BE2C (cell line): ENCODE data around the gene PNMA1.

Source experiments
- DNase-seq: peaks from one replicate; pipeline ENCODE4 v3.0.0-alpha.2; 2020
- H3K27me3 ChIP-seq: fragments of 250-450 bp; sonication (Bioruptor Pico); 2 replicates; pipeline ENCODE4 v1.5.1; 2020; ENCODE audit warnings: mild to moderate bottlenecking
- H3K36me3 ChIP-seq: fragments of 250-450 bp; sonication (Bioruptor Pico); 2 replicates; pipeline ENCODE4 v1.5.1; 2020; ENCODE audit warnings: mild to moderate bottlenecking
- H3K4me1 ChIP-seq: fragments of 250-450 bp; sonication (Bioruptor Pico); 2 replicates; pipeline ENCODE4 v1.5.1; 2020
- H3K4me3 ChIP-seq: 2 replicates; pipeline ENCODE4 v1.5.1; 2011; ENCODE audit warnings: low read depth, low read length
- H3K9me3 ChIP-seq: fragments of 250-450 bp; sonication (Bioruptor Pico); 2 replicates; pipeline ENCODE4 v1.5.1; 2020
- CTCF ChIP-seq: IDR thresholded peaks from 2 replicates; pipeline ENCODE4 v1.5.1; 2012; ENCODE audit warnings: mild to moderate bottlenecking, low read depth, low read length

PNMA1 gene

DNA sequence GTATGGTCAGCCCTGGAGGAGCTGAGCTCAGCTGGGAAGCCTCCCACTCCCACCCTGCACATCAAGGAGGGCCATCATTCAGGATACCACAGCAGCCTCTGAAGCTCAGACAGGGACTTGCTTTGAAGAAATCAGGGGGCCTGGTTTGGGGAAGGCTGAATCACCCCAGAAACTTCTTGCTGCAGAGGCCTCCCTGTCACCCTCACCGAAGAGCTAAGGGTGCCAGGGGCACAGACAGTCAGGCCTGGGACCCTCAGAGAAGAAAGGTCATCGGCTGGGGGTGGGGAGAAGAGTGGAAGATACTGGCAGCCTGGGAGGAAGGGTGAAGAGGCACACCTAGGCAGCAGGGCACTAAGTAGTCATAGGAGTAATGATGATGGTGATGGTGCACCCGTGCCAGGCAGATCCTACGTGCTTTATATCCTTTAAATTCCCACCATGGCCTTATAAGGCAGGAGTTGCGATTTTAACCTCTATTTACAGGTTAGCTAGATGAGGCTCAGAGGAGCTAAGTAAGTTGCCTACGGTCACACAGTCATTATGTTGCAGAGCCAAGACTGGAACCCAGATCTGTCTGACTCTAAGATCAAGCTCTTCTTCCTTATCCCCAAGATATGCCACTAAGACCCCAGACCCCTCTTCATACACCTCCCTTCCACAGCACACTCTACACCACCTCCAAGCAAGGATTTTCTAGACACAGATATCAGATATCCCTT, 28.5 kb upstream of the PNMA1 start:
- Histone ChIP-seq H3K9me3 (no peaks in the 10 kb centered on the region), H3K36me3 (peaks cover 19% of the 10 kb centered on the region), H3K4me3 (no peak overlapping the region)

DNA sequence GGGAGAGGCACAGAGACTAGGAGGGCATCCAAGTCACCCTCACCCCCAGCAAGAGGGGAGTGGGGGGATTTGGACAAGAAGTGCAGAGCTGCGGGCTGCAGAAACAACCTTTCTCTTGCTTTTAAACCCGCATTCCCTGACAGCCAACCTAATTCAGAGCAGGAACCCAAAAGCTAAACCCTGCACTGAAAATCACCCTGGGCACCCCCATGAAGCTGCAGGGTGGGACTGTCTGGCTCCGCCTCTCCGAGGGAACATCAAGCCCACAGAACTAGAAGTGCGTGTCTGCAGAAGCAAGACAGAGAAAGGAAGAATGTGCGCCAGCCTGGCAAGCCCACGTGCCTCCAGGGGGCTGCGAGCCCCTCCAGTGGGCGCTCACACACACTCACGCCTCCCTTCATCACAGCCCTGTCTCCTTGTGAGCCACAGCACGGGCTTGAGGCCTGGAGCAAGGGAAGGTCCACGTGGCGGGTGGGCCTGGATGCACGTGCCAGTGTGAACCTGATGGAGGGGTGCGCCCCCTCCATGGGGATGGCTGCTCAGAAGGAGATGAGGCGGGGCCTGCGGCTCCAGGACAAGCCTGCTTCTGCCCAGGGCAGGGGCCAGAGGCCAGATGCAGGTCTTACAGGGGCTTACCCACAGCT, 27.8 kb upstream of the PNMA1 start:
- peaks cover 21% of the 10 kb centered on the region for H3K36me3 ChIP-seq
- no peaks in the 10 kb centered on the region for H3K9me3 ChIP-seq
- DNase-seq, result no peak
- peak overlapping the region; percentile 20 for H3K4me3 ChIP-seq
- no peak for TF ChIP-seq CTCF
- H3K27me3 ChIP-seq, result no peaks in the 10 kb centered on the region
- H3K4me1 ChIP-seq, result peaks cover 60% of the 10 kb centered on the region

More for the DNA sequence above, 28.5 kb upstream of the PNMA1 start:
- TF ChIP-seq CTCF, result no peak
- Histone ChIP-seq H3K4me1 (peaks cover 64% of the 10 kb centered on the region), H3K27me3 (no peaks in the 10 kb centered on the region)
- no peak for DNase-seq

GRCh38 chr14:73741386-73741875, 27.2 kb upstream of the PNMA1 start:
- no peaks in the 10 kb centered on the region for H3K9me3 ChIP-seq
- H3K4me1 ChIP-seq, result peaks cover 54% of the 10 kb centered on the region
- H3K36me3 ChIP-seq, result peaks cover 25% of the 10 kb centered on the region
- H3K4me3 ChIP-seq, result peak overlapping the region; percentile 20
- TF ChIP-seq CTCF, result no peak
- DNase-seq, result peak; percentile 74
- no peaks in the 10 kb centered on the region for H3K27me3 ChIP-seq

- H3K9me3 ChIP-seq, result no peaks in the 10 kb centered on the region
- peaks cover 27% of the 10 kb centered on the region for H3K36me3 ChIP-seq
- no peaks in the 10 kb centered on the region for H3K27me3 ChIP-seq
- H3K4me1 ChIP-seq, result peaks cover 47% of the 10 kb centered on the region
- no peak for TF ChIP-seq CTCF
- no peak overlapping the region for H3K4me3 ChIP-seq
- no peak for DNase-seq
Measured at GRCh38 chr14:73740618-73741326, 26.6 kb upstream of the PNMA1 start.

DNA sequence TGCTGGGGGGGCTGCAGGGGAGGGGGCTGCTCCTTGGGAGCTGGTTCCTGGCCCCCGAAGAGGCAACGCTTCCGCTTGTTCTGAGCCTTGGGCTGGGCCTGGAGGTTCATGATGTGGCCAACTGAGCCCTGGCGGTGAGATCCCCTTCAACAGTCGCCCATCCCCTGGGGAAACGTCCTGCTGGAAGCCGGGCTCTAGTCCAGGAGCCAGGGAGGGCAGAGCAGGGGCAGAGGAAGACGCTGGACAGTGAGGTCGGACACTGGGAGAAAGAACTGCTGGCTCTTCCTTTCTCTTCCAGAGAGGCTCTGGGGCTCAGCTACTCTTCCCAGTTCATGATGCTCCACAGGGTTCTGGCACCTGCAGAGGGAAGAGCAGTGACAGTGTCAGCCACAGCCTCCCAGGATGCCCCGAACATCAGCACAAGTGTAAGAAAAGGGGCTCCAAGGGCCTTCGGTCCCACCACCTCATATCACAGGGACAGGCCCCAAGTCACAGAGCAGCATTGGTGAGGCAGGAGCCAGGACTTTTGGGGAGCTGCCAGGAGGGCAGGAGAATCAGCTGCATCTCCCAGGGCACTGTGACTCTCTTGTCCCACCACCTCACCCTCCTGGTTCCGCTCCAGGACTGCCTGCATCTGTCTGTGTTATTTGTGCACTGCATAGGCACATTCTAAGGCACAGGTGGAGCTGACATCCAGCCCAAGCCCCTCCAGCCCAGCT, 25.9 kb upstream of the PNMA1 start:
- no peak for DNase-seq
- Histone ChIP-seq H3K4me1 (peaks cover 42% of the 10 kb centered on the region), H3K27me3 (no peaks in the 10 kb centered on the region), H3K36me3 (peaks cover 31% of the 10 kb centered on the region), H3K4me3 (no peak overlapping the region), H3K9me3 (no peaks in the 10 kb centered on the region)
- no peak for TF ChIP-seq CTCF
